Head of caudate nucleus (tissue), 42 donors: Measurements from ENCODE around the gene FAM184B.

Source experiments
- DNase-seq, 42 donors: peaks; one replicate each; pipeline versions ENCODE4 v3.0.0 to v3.0.0-alpha.2; 2020 to 2021; ENCODE audit warnings: mixed read lengths in 7 of 42
- intact Hi-C: fragments of 100-400 bp; cut with DNase I; formaldehyde crosslinking; loops from one replicate; pipeline ENCODE4 v1.15.0; 2022

The FAM184B gene

DNA sequence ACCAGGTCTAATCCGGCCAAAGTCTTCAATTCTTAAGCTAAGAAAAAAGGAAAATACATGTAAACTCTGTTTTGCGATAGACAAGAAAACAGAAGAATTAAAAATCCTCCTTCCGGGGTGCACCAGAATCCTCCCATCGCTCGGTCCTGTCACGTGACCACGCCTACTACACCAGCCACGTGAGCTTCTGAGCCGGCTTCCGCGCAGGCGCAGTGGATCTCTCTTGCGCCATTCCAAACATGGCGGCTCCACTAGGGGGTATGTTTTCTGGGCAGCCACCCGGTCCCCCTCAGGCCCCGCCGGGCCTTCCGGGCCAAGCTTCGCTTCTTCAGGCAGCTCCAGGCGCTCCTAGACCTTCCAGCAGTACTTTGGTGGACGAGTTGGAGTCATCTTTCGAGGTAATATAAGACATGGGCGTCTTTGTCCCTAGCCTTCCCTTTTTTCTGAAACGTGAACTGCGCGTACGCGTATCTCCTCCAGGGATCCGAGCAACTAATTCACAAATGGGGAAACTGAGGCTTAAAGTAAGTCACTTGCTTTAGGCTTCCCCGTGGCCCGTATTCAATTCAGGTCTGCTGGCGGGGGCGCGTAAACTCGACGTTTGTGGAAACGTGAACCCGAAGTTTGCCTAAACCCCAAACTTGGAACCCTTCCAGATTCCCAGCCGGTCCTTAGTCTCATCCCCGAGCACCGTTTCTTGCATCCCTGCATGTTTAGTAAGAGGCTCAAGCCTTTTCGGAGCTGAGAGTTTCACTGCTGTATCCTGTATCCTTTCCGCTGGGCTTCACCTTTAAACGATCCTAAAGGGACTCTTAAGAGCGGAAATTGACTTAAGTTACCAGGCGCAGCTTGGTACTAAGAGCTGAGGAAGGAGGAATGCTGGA is 166.8 kb downstream of the FAM184B start, which contains the start of gene MED28:
TSS of gene MED28 (plus strand) at position 226 of the 884 bp plus-strand sequence. CDS start at position 240, 14 bp downstream.
- intact Hi-C loops, result loop anchor here (1.0 to 10.0 kb wide), 3 partner anchors 37 to 410 kb away; partner anchors contain the start of genes LAP3 and LCORL
- DNase-seq, result peak; percentile 86 to 99 (median 96)

GRCh38 chr4:17613761-17614415 is 167.5 kb downstream of the FAM184B start:
- intact Hi-C loops, result loop anchor here (1.0 to 10.0 kb wide), 3 partner anchors 37 to 411 kb away; partner anchors contain the start of genes LAP3 and LCORL
- peak in 20 of 42 donors; percentile 4 to 54 (median 22) for DNase-seq

DNA sequence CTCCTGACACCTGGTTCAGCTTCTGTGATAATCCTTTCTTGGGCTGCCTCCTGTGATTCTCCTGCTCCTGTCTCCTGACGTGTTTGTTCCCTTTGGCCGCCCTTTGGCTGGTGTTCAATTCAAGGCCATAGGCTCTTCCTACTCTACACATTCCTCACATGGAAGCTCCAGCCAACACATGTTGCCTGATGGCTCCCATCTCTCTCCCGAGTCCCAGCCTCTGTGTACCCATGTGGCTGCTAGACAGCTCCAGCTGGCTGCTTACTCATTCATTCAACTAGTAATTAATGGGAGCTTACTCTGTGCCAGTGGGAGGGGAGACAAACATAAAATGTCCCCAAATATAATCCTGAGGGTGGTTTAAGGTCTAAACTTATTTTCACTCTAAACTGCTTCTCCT is 176.2 kb downstream of the FAM184B start:
- no peak for DNase-seq

DNA sequence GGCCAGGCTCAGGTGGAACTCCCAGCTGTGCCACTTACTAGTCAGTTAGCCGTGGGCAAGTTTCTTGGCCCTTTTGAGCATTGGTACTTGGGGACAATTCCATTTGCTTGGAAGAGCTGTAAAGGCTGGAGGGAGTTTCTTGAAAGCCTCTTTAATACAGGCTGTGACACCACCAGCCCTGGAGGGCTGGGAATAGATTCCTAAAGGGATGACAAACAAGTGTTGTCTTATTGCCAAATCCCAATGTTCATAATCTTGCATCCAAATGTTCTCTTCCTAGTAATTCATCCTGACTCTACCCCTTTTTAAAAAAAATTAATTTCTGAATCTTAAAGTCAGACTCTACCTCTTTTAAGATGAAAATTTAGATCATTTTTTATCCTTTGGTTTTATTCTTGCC is 181.6 kb downstream of the FAM184B start:
- peak in 1 of 42 donors; percentile 48 for DNase-seq
- intact Hi-C loops, result no loop called here

More for the DNA sequence above, 176.2 kb downstream of the FAM184B start:
- intact Hi-C loops, result no loop called here

DNA sequence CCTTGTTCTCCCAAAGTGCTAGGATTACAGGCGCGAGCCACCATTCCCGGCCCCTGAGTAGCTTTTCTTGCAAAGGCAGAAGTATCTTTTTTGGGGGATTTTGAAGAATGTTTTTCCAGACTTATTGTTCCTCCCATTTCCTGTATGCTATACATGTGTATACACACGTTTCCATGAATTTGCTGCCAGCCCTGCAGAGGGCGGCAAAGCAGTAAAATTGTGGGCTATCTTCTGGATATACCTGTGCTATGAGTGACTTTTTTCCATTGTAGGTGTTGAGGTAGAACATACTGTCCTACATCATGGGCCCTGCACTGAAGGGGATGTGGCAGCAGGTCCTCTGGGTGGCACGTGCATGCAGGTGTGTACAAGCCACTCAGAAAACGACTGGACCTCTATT is 183.9 kb downstream of the FAM184B start:
- peak in 2 of 42 donors; percentile 17 to 30 for DNase-seq
- intact Hi-C loops, result no loop called here

DNA sequence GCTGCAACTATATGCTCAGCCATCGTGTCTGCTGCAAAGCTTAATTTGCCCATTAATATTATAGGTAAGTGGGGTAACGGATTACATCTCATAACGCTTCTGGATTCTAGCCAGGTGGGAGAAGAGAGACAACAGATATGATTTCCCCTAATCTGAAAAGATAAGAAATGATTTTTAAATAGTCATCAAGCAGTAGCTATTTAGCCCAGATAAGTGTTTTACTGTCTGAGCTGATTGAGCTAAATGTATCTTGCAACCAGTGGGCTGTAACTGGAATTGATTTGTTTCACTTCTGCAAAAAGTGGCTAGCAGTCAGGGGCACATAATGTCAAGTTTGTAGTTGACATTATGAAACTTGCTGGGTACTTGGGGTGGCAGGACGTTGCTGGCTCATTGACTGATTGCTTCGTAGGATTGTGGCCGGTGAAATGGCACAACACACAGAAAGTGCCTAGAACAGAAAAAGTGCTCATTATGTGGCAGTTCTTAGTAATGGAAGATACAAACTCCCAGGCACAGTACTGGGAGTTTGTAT is 185.9 kb downstream of the FAM184B start:
- DNase-seq, result peak in 3 of 42 donors; percentile 3 to 11 (median 9)
- intact Hi-C loops, result no loop called here

DNA sequence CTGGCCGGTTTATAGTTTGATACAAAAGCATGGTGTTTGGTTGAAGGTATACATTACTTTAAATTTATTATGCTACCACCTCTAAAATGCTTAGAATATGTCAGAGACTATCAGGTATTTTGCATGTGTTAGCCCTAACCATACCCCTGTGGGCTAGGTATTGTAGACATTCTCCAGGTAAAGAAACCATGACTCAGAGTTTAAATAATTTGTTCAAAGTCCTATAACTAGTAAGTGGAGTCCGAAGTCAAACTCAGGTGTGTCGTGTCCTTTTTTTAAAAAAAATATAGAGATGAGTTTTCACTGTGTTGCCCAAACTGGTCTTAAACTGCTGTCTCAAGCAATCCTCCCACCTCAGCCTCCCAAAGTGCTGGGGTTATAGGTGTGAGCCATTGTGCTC is 192.1 kb downstream of the FAM184B start:
- intact Hi-C loops, result no loop called here
- no peak for DNase-seq

GRCh38 chr4:17587094-17587822 is 194.2 kb downstream of the FAM184B start:
- peak in 6 of 42 donors; percentile 21 to 52 (median 41) for DNase-seq
- intact Hi-C loops, result no loop called here

- intact Hi-C loops, result no loop called here
- peak in 5 of 42 donors; percentile 21 to 52 (median 29) for DNase-seq
Measured at GRCh38 chr4:17584521-17585213, 196.8 kb downstream of the FAM184B start.

DNA sequence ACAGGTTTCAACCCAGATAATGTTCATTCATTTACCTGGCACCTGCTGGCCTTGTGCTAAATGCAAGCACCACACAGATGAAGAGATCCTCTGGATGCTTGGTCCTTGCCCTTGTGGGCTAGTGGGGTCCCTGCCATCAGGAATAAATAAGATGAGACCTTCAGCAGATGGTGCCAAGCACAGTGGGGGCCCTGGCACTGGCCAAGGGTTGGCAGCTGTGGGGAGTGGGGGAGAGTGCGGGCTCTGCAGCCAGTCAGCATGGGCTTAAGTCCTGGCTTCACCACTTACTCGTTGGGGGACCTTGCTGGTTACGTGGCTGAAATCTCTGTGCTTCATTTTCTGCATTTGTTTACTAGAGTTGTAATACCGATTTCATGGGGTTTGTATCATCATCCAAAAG is 197.5 kb downstream of the FAM184B start:
- intact Hi-C loops, result no loop called here
- DNase-seq, result no peak

GRCh38 chr4:17583276-17583675 is 198.1 kb downstream of the FAM184B start:
- DNase-seq, result no peak
- intact Hi-C loops, result no loop called here

- intact Hi-C loops, result no loop called here
- no peak for DNase-seq
Measured at GRCh38 chr4:17580969-17581368, 200.5 kb downstream of the FAM184B start.
